IMR-90 (cell line): ENCODE results near the gene KAT6B. TPM values are rescaled to one million over a fixed set of nuclear protein-coding genes. Genes with fewer than 3 reads are reported as not detected.

Experiments
- ATAC-seq: fragments of 200-7000 bp; cut with Tn5 transposase; 2 replicates; pipeline ENCODE4 v1.9.1; 2020; ENCODE audit warnings: low read depth, mild to moderate bottlenecking, moderate library complexity
- BruUV-seq: library from RNA; stranded (reverse); fragments of 400-500 nt; replicated peaks from 2 replicates; lab custom pipeline; 2021; lab: Mats Ljungman, UMichigan
- CTCF ChIA-PET: fragments of 300-600 bp; formaldehyde crosslinking; extraction: SDS; loops from one replicate; lab custom pipeline; 2021; ENCODE audit warnings: antibody characterized with exemption; lab: Yijun Ruan, JAX
- POLR2A ChIA-PET: fragments of 300-600 bp; sonication (Branson Sonifier 250); formaldehyde crosslinking; loops from one replicate; lab custom pipeline; 2022; ENCODE audit warnings: antibody characterized with exemption; ENCODE audit not compliant: unreplicated experiment; lab: Charles Lee
- DNase-seq: peaks from one replicate; pipeline ENCODE4 v3.0.0; 2013
- H2AFZ ChIP-seq: replicated peaks from 2 replicates; pipeline ENCODE3; 2013; ENCODE audit warnings: low read length, mild to moderate bottlenecking; ENCODE audit not compliant: poor library complexity
- H2AK5ac ChIP-seq: 2 replicates; pipeline ENCODE4 v1.6.1; 2013; ENCODE audit warnings: low read depth, low read length, inconsistent platforms
- H2AK9ac ChIP-seq: replicated peaks from 2 replicates; pipeline ENCODE3; 2013; ENCODE audit warnings: mild to moderate bottlenecking, low read depth, low read length, moderate library complexity; ENCODE audit not compliant: poor library complexity
- H2BK120ac ChIP-seq: 2 replicates; pipeline ENCODE4 v1.6.1; 2013; ENCODE audit warnings: low read depth, low read length, inconsistent platforms
- H2BK15ac ChIP-seq: 3 replicates; pipeline ENCODE4 v1.6.1; 2013; ENCODE audit warnings: low read depth, low read length, inconsistent platforms
- H2BK20ac ChIP-seq: 2 replicates; pipeline ENCODE4 v1.6.1; 2013; ENCODE audit warnings: low read depth, mild to moderate bottlenecking, inconsistent platforms, low read length, moderate library complexity
- H2BK5ac ChIP-seq: 2 replicates; pipeline ENCODE4 v1.6.1; 2013; ENCODE audit warnings: mild to moderate bottlenecking, low read depth, low read length, inconsistent platforms; ENCODE audit not compliant: poor library complexity, severe bottlenecking
- H3K14ac ChIP-seq: replicated peaks from 2 replicates; pipeline ENCODE4 v1.6.1; 2013; ENCODE audit warnings: low read depth, low read length, inconsistent platforms
- H3K18ac ChIP-seq: 2 replicates; pipeline ENCODE4 v1.6.1; 2013; ENCODE audit warnings: low read depth, low read length, control low read depth
- H3K23ac ChIP-seq: 2 replicates; pipeline ENCODE4 v1.6.1; 2013; ENCODE audit warnings: low read depth, low read length, inconsistent platforms
- H3K27ac ChIP-seq: 2 replicates; pipeline ENCODE4 v1.5.1; 2013; ENCODE audit warnings: mild to moderate bottlenecking, control low read depth, low read length; ENCODE audit not compliant: insufficient read depth
- H3K27me3 ChIP-seq: 2 replicates; pipeline ENCODE4 v1.6.1; 2013; ENCODE audit warnings: low read length; ENCODE audit not compliant: control insufficient read depth, insufficient read depth
- H3K36me3 ChIP-seq: 2 replicates; pipeline ENCODE4 v1.6.1; 2013; ENCODE audit warnings: low read length, mixed read lengths; ENCODE audit not compliant: control insufficient read depth, insufficient read depth
- H3K4ac ChIP-seq: 2 replicates; pipeline ENCODE4 v1.6.1; 2013; ENCODE audit warnings: low read depth, low read length, inconsistent platforms
- H3K4me1 ChIP-seq: 2 replicates; pipeline ENCODE4 v1.6.1; 2013; ENCODE audit warnings: low read length, mixed read lengths; ENCODE audit not compliant: control insufficient read depth, insufficient read depth
- H3K4me2 ChIP-seq: 2 replicates; pipeline ENCODE4 v1.6.1; 2013; ENCODE audit warnings: low read depth, mild to moderate bottlenecking, control low read depth, low read length, moderate library complexity
- H3K4me3 ChIP-seq: 2 replicates; pipeline ENCODE4 v1.5.1; 2013; ENCODE audit warnings: low read depth, mild to moderate bottlenecking, control low read depth, low read length, moderate library complexity; ENCODE audit not compliant: insufficient read depth
- H3K56ac ChIP-seq: 2 replicates; pipeline ENCODE4 v1.6.1; 2013; ENCODE audit warnings: low read length, inconsistent platforms; ENCODE audit not compliant: insufficient read depth; ENCODE audit errors: extremely low read depth
- H3K79me1 ChIP-seq, 2 experiments: 2 replicates each; pipeline ENCODE4 v1.6.1; 2013; ENCODE audit warnings: low read length in 2 of 2, inconsistent platforms in 1 of 2, low read depth in 1 of 2
- H3K9ac ChIP-seq: 2 replicates; pipeline ENCODE4 v1.6.1; 2013; ENCODE audit warnings: low read depth, low read length, control low read depth
- H3K9me1 ChIP-seq: 2 replicates; pipeline ENCODE4 v1.6.1; 2013; ENCODE audit warnings: low read length, inconsistent platforms; ENCODE audit not compliant: insufficient read depth
- H3K9me3 ChIP-seq: 2 replicates; pipeline ENCODE4 v1.6.1; 2013; ENCODE audit warnings: low read length; ENCODE audit not compliant: control insufficient read depth, insufficient read depth
- H4K20me1 ChIP-seq: 2 replicates; pipeline ENCODE4 v1.6.1; 2013; ENCODE audit warnings: low read length, inconsistent platforms; ENCODE audit not compliant: insufficient read depth
- H4K5ac ChIP-seq: 2 replicates; pipeline ENCODE4 v1.6.1; 2013; ENCODE audit warnings: mild to moderate bottlenecking, low read depth, low read length, control low read depth
- H4K8ac ChIP-seq, 2 experiments: 2 replicates each; pipeline ENCODE4 v1.6.1; 2013; ENCODE audit warnings: low read depth in 2 of 2, low read length in 2 of 2, control low read depth in 1 of 2, inconsistent platforms in 1 of 2
- H4K91ac ChIP-seq: 2 replicates; pipeline ENCODE4 v1.6.1; 2013; ENCODE audit warnings: low read depth, low read length, inconsistent platforms; ENCODE audit not compliant: insufficient read depth
- CEBPB ChIP-seq: IDR thresholded peaks from 2 replicates; pipeline ENCODE4 v1.6.1; 2012; ENCODE audit warnings: low read depth, low read length, improper control_type of control experiment
- CHD1 ChIP-seq: IDR thresholded peaks from 2 replicates; pipeline ENCODE4 v1.6.1; 2012; ENCODE audit warnings: low read depth, low read length, improper control_type of control experiment
- FOS ChIP-seq: fragments of 150-350 bp; IDR thresholded peaks from 2 replicates; pipeline ENCODE4 v1.6.1; 2016; ENCODE audit warnings: low read depth, low read length
- MAFK ChIP-seq: IDR thresholded peaks from 2 replicates; pipeline ENCODE4 v1.6.1; 2012; ENCODE audit warnings: low read depth, low read length, improper control_type of control experiment
- MAZ ChIP-seq: IDR thresholded peaks from 2 replicates; pipeline ENCODE4 v1.6.1; 2012; ENCODE audit warnings: low read depth, mild to moderate bottlenecking, low read length, improper control_type of control experiment, moderate library complexity, borderline replicate concordance
- MXI1 ChIP-seq: IDR thresholded peaks from 2 replicates; pipeline ENCODE4 v1.6.1; 2012; ENCODE audit warnings: low read depth, mild to moderate bottlenecking, low read length, moderate library complexity, borderline replicate concordance
- NFE2L2 ChIP-seq: fragments of 150-350 bp; IDR thresholded peaks from 2 replicates; pipeline ENCODE4 v1.6.1; 2016; ENCODE audit warnings: low read depth, mild to moderate bottlenecking, low read length
- RAD21 ChIP-seq: IDR thresholded peaks from 2 replicates; pipeline ENCODE4 v1.6.1; 2012; ENCODE audit warnings: low read length, improper control_type of control experiment
- RCOR1 ChIP-seq: IDR thresholded peaks from 2 replicates; pipeline ENCODE4 v1.6.1; 2012; ENCODE audit warnings: mild to moderate bottlenecking, low read length, improper control_type of control experiment; ENCODE audit not compliant: insufficient replicate concordance
- RFX5 ChIP-seq: IDR thresholded peaks from 2 replicates; pipeline ENCODE4 v1.8.0; 2012; ENCODE audit warnings: low read depth, mild to moderate bottlenecking, low read length, moderate library complexity
- SMC3 ChIP-seq: fragments of 150-350 bp; IDR thresholded peaks from 2 replicates; pipeline ENCODE4 v1.6.1; 2016; ENCODE audit warnings: low read depth, mild to moderate bottlenecking, antibody characterized with exemption, low read length, moderate library complexity
- WGBS, 2 experiments: methylation state at CpG; one replicate each; pipeline versions ENCODE4 v1.1.5 to v1.1.7; 2013; ENCODE audit warnings: missing lambda C conversion rate in 2 of 2; ENCODE audit not compliant: insufficient read length in 1 of 2; ENCODE audit errors: extremely low coverage in 2 of 2; 5-methylcytosine and 5-hydroxymethylcytosine counted together
- dilution Hi-C: fragments of 300-500 bp; cut with HindIII; formaldehyde crosslinking; loops from one replicate; pipeline ENCODE4 v1.14.3; 2018; ENCODE audit warnings: low sequenced_read_pairs; ENCODE audit not compliant: unreplicated experiment
- in situ Hi-C: fragments of 300-500 bp; cut with MboI; formaldehyde crosslinking; loops from 3 replicates; pipeline ENCODE4 v1.14.3; 2019; ENCODE audit warnings: low sequenced_read_pairs, inconsistent platforms, mixed read lengths
- intact Hi-C: fragments of 100-400 bp; cut with micrococcal nuclease; formaldehyde crosslinking; loops from 2 replicates; pipeline ENCODE4 v1.10.0; 2022
- polyA plus RNA-seq, 3 experiments: library from polyadenylated mRNA; depleted of rRNA; stranded (reverse); fragments of >200 nt; gene quantifications; 2 replicates each; pipeline ENCODE4 v1.2.3, GENCODE V29; 2012; ENCODE audit warnings: low replicate concordance in 1 of 3
- total RNA-seq: library from RNA; depleted of rRNA; stranded (reverse); fragments of >200 nt; gene quantifications from 2 replicates; pipeline ENCODE4 v1.2.3, GENCODE V29; 2012
- TF ChIP-seq, protein P1 (sequence below): conservative IDR thresholded peaks from 2 replicates; pipeline ENCODE4 v1.5.1; 2012; ENCODE audit warnings: mild to moderate bottlenecking, low read depth, low read length, improper control_type of control experiment
- TF ChIP-seq, protein P2 (sequence below): fragments of 150-350 bp; IDR thresholded peaks from 2 replicates; pipeline ENCODE4 v1.6.1; 2016; ENCODE audit warnings: low read depth, mild to moderate bottlenecking, low read length, moderate library complexity, borderline replicate concordance

Gene KAT6B
- total and polyA plus RNA-seq, 2 of the 4 experiments (the other 2 are of a cell fraction), result 8.8 to 28.1 TPM

DNA sequence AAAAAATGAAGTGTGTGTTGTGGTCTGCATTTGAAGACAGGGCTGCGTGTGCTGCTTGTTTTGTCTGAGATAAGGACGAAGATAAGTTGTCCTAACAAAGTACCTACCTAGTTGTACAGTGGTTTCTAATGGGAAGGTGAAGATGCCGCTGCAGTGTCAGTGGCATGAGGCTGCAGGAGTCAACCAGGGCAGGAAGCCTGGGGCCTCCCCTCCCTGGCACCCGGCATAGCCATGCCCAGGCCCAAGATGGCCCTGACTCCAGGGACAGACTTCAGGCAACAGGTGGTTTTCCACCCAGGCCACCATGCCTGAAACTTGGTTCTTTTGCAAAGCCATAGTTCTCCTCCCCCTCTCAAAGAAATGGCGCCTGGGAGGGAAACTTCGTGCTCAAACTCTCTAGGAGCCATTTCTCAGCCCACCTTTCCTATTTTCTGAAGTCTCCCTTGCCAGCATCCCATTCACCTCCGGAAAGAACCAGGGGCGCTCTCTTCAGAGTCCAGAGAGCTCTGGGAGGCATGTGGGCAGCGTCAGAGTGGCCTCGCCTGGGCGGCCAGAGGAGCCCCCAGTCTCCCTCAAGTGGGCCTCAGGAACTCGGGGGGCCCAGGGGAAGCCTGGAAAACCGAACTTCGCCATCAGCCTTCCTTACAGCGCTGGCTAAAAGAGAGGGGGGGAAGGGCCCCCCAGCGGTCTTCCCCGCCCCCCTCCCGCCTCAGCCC, 2.1 kb upstream of the KAT6B start:
- peak overlapping the region; percentile 92 for H2AFZ ChIP-seq
- no peak overlapping the region; the same call in 1 of the 2 replicates for H2BK20ac ChIP-seq
- H3K4me1 ChIP-seq, result peaks cover 19% of the 10 kb centered on the region
- no peak for DNase-seq
- H3K56ac ChIP-seq, result peak overlapping the region; percentile 53; the same call in 1 of the 2 replicates
- ChIA-PET POLR2A (interaction anchor here (0.6 kb wide), 1 partner anchor 30 kb away, joined by 11 read pairs; no protein-coding TSS in a partner anchor), CTCF (interaction anchor here (0.8 to 1.1 kb wide), 2 partner anchors 177 to 395 kb away, joined by 3 read pairs; no protein-coding TSS in a partner anchor)
- peaks cover 13% of the 10 kb centered on the region for H4K20me1 ChIP-seq
- H2BK15ac ChIP-seq, result peak overlapping the region; percentile 71; the same call in 1 of the 3 replicates
- H3K4ac ChIP-seq, result peak overlapping the region; percentile 99
- H4K91ac ChIP-seq, result peak overlapping the region; percentile 97
- H3K27ac ChIP-seq, result peak overlapping the region; percentile 100
- peak overlapping the region; percentile 92 for H3K4me2 ChIP-seq
- peak overlapping the region; percentile 100 for H3K9ac ChIP-seq
- peak overlapping the region; percentile 46 for H2AK9ac ChIP-seq
- H3K79me1 ChIP-seq, result peaks cover 14 to 28% of the 10 kb centered on the region in 2 experiments
- H3K36me3 ChIP-seq, result no peaks in the 10 kb centered on the region
- no peak for ATAC-seq
- peak overlapping the region; percentile 92 for H2BK120ac ChIP-seq
- WGBS, 2 experiments, result 12% methylated on average over 3 of the region's 18 CpGs; no CpG with 5 or more reads in 1 of the 2 experiments
- peaks cover 23% of the 10 kb centered on the region for H3K9me1 ChIP-seq
- peak overlapping the region; percentile 97 for H4K5ac ChIP-seq
- H3K18ac ChIP-seq, result peak overlapping the region; percentile 87
- peak overlapping the region; percentile 77 for H3K23ac ChIP-seq
- H2BK5ac ChIP-seq, result peak overlapping the region; percentile 98
- peak overlapping the region; percentile 52 for H2AK5ac ChIP-seq
- in situ Hi-C loops (no loop called here), intact Hi-C loops (loop anchor here (10.0 kb wide), 2 partner anchors 200 to 410 kb away; partner anchors contain the start of gene COMTD1), dilution Hi-C loops (no loop called here)
- H3K4me3 ChIP-seq, result peak overlapping the region; percentile 97
- H3K14ac ChIP-seq, result peak overlapping the region; percentile 97; the same call in 1 of the 2 replicates
- H3K9me3 ChIP-seq, result no peaks in the 10 kb centered on the region
- no peaks in the 10 kb centered on the region for H3K27me3 ChIP-seq
- no TSS peak for BruUV-seq
- H4K8ac ChIP-seq, result peak overlapping the region; percentile 93 to 97; a peak in 3 of 4 replicates
- no peak for TF ChIP-seq RFX5
- TF ChIP-seq, protein P1, sequence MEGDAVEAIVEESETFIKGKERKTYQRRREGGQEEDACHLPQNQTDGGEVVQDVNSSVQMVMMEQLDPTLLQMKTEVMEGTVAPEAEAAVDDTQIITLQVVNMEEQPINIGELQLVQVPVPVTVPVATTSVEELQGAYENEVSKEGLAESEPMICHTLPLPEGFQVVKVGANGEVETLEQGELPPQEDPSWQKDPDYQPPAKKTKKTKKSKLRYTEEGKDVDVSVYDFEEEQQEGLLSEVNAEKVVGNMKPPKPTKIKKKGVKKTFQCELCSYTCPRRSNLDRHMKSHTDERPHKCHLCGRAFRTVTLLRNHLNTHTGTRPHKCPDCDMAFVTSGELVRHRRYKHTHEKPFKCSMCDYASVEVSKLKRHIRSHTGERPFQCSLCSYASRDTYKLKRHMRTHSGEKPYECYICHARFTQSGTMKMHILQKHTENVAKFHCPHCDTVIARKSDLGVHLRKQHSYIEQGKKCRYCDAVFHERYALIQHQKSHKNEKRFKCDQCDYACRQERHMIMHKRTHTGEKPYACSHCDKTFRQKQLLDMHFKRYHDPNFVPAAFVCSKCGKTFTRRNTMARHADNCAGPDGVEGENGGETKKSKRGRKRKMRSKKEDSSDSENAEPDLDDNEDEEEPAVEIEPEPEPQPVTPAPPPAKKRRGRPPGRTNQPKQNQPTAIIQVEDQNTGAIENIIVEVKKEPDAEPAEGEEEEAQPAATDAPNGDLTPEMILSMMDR, result no peak
- no peak for TF ChIP-seq CEBPB
- TF ChIP-seq RCOR1, result no peak
- TF ChIP-seq MXI1, result no peak
- TF ChIP-seq, protein P2, sequence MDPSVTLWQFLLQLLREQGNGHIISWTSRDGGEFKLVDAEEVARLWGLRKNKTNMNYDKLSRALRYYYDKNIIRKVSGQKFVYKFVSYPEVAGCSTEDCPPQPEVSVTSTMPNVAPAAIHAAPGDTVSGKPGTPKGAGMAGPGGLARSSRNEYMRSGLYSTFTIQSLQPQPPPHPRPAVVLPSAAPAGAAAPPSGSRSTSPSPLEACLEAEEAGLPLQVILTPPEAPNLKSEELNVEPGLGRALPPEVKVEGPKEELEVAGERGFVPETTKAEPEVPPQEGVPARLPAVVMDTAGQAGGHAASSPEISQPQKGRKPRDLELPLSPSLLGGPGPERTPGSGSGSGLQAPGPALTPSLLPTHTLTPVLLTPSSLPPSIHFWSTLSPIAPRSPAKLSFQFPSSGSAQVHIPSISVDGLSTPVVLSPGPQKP, result no peak
- TF ChIP-seq CHD1, result no peak
- TF ChIP-seq FOS, result no peak
- no peak for TF ChIP-seq SMC3
- no peak for TF ChIP-seq MAZ
- no peak for TF ChIP-seq RAD21
- TF ChIP-seq MAFK, result no peak
- no peak for TF ChIP-seq NFE2L2
